Keratinocyte (primary cell): Measurements from ENCODE around the gene FDCSP. TPM values are rescaled to one million over a fixed set of nuclear protein-coding genes. Genes with fewer than 3 reads are reported as not detected.

Experiments used
- DNase-seq: peaks from one replicate; pipeline ENCODE4 v3.0.0-alpha.2; 2011; ENCODE audit warnings: low read depth, missing footprints, low spot score
- FAIRE-seq: peaks from 2 replicates; lab custom pipeline; 2011; peaks lifted over from hg19 to GRCh38; lab: Jason Lieb, UNC
- H2AFZ ChIP-seq: 2 replicates; pipeline ENCODE4 v1.6.0; 2012; ENCODE audit warnings: low read length, control low read depth, inconsistent platforms; ENCODE audit not compliant: control insufficient read depth
- H3K27ac ChIP-seq: 2 replicates; pipeline ENCODE4 v1.5.1; 2011; ENCODE audit warnings: low read length; ENCODE audit not compliant: control insufficient read depth, insufficient read depth
- H3K27me3 ChIP-seq: 3 replicates; pipeline ENCODE4 v1.6.0; 2011; ENCODE audit warnings: low read length; ENCODE audit not compliant: control insufficient read depth, insufficient read depth; ENCODE audit errors: extremely low read depth
- H3K36me3 ChIP-seq, 2 experiments: 2 replicates in 1 of 2; 3 replicates in 1 of 2; pipeline ENCODE4 v1.5.1; 2011; ENCODE audit warnings: low read length in 2 of 2, mild to moderate bottlenecking in 1 of 2; ENCODE audit not compliant: control insufficient read depth in 2 of 2, insufficient read depth in 2 of 2; ENCODE audit errors: extremely low read depth in 1 of 2
- H3K4me1 ChIP-seq: 3 replicates; pipeline ENCODE4 v1.5.1; 2011; ENCODE audit warnings: low read length; ENCODE audit not compliant: control insufficient read depth, insufficient read depth; ENCODE audit errors: extremely low read depth
- H3K4me2 ChIP-seq: 3 replicates; pipeline ENCODE4 v1.6.0; 2011; ENCODE audit warnings: low read depth, low read length; ENCODE audit not compliant: control insufficient read depth, insufficient read depth; ENCODE audit errors: extremely low read depth
- H3K4me3 ChIP-seq, 3 experiments: fragments of 200-600 bp in 1 of 3; sonication (generic) in 1 of 3; 2 replicates in 2 of 3; 3 replicates in 1 of 3; pipeline ENCODE4 v1.5.1; 2011 to 2016; ENCODE audit warnings: low read length in 3 of 3, mild to moderate bottlenecking in 3 of 3, control low read depth in 2 of 3, inconsistent platforms in 1 of 3, low read depth in 1 of 3, mixed read lengths in 1 of 3, mixed run types in 1 of 3, moderate library complexity in 1 of 3; ENCODE audit not compliant: control insufficient read depth in 2 of 3, insufficient read depth in 2 of 3; ENCODE audit errors: extremely low read depth in 1 of 3
- H3K79me2 ChIP-seq: 2 replicates; pipeline ENCODE4 v1.6.0; 2012; ENCODE audit warnings: low read length; ENCODE audit not compliant: control insufficient read depth, insufficient read depth
- H3K9ac ChIP-seq: 3 replicates; pipeline ENCODE4 v1.6.0; 2011; ENCODE audit warnings: low read length; ENCODE audit not compliant: control insufficient read depth, insufficient read depth; ENCODE audit errors: extremely low read depth
- H3K9me1 ChIP-seq: 3 replicates; pipeline ENCODE4 v1.6.0; 2011; ENCODE audit warnings: low read length; ENCODE audit not compliant: control insufficient read depth, insufficient read depth; ENCODE audit errors: extremely low read depth
- H3K9me3 ChIP-seq: 2 replicates; pipeline ENCODE4 v1.5.1; 2012; ENCODE audit warnings: low read depth, low read length; ENCODE audit not compliant: control insufficient read depth
- H4K20me1 ChIP-seq: 3 replicates; pipeline ENCODE4 v1.6.0; 2011; ENCODE audit warnings: low read length; ENCODE audit not compliant: control insufficient read depth, insufficient read depth; ENCODE audit errors: extremely low read depth
- CTCF ChIP-seq, 3 experiments: IDR thresholded peaks in 1 of 3; conservative IDR thresholded peaks in 1 of 3; optimal IDR thresholded peaks in 1 of 3; 2 replicates in 2 of 3; 3 replicates in 1 of 3; pipeline versions ENCODE3 to v1.5.1; 2011; ENCODE audit warnings: low read length in 3 of 3, mild to moderate bottlenecking in 3 of 3, moderate library complexity in 2 of 3, control low read depth in 1 of 3, inconsistent platforms in 1 of 3; ENCODE audit not compliant: insufficient read depth in 2 of 3; ENCODE audit errors: extremely low read depth in 1 of 3
- EZH2 ChIP-seq: IDR thresholded peaks from one replicate; pipeline ENCODE4 v1.6.1; 2012; ENCODE audit warnings: inconsistent platforms, mild to moderate bottlenecking, low read length, moderate library complexity
- dilution Hi-C: fragments of 300-500 bp; cut with MboI; formaldehyde crosslinking; loops from one replicate; pipeline ENCODE4 v1.7.0; 2020; ENCODE audit warnings: low sequenced_read_pairs; ENCODE audit not compliant: extremely low pct_ligation_motif_present
- polyA plus RNA-seq, 5 experiments: library from polyadenylated mRNA; depleted of rRNA in 3 of 5; stranded (reverse) in 3 of 5; stranded (forward) in 1 of 5; unstranded in 1 of 5; fragments of >200 nt; gene quantifications; 1 replicate in 1 of 5; 2 replicates in 3 of 5; 3 replicates in 1 of 5; pipeline versions ENCODE4 v1.2.1 to v1.2.3, GENCODE V29; 2011 to 2012; ENCODE audit warnings: missing spikeins in 2 of 5, low read depth in 1 of 5, low replicate concordance in 1 of 5

FDCSP gene
- polyA plus RNA-seq, 1 donor (not counting 4 experiments of a cell fraction or from before 2014, with no cell fraction given), result not detected

DNA sequence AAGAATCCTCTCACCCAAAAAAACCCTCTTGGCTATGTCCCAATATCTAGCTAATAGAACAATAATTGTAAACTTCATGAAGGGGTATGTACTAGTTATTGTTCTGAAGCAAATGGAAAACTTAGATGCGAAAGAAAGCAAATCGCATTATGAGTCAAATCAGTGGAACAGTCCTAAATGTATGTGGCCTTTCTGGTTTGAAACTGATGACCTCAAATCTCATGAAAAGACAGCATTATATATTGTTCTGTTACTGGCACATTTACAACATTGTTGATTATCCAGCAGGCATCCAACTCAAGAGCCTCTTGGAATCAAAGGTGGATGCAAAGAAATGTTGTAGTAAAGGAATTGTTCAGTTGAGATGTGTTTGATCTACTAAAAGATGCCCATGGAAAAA is 51.2 kb downstream of the FDCSP start:
- no peaks in the 10 kb centered on the region for H3K4me1 ChIP-seq
- dilution Hi-C loops, result no loop called here
- no peaks in the 10 kb centered on the region for H3K9me1 ChIP-seq
- TF ChIP-seq CTCF (optimal IDR thresholded peaks at IDR 0.05 in 1 of 3, IDR thresholded peaks at IDR 0.05 in 1 of 3, conservative IDR thresholded peaks at IDR 0.05 in 1 of 3; ENCODE audit: extremely low read depth in 1 of 3, insufficient read depth in 2 of 3, low read length in 3 of 3) (no peak), EZH2 (no peak)
- no peak overlapping the region for H3K9ac ChIP-seq
- no peak for DNase-seq
- no peak overlapping the region for H3K4me2 ChIP-seq
- H3K4me3 ChIP-seq, result no peak overlapping the region
- no peaks in the 10 kb centered on the region for H3K79me2 ChIP-seq
- H3K36me3 ChIP-seq, result no peaks in the 10 kb centered on the region
- H3K27me3 ChIP-seq, result no peaks in the 10 kb centered on the region
- H4K20me1 ChIP-seq, result no peaks in the 10 kb centered on the region
- no peak overlapping the region for H3K27ac ChIP-seq
- no peak for FAIRE-seq
- H2AFZ ChIP-seq, result no peak overlapping the region
- no peaks in the 10 kb centered on the region for H3K9me3 ChIP-seq

DNA sequence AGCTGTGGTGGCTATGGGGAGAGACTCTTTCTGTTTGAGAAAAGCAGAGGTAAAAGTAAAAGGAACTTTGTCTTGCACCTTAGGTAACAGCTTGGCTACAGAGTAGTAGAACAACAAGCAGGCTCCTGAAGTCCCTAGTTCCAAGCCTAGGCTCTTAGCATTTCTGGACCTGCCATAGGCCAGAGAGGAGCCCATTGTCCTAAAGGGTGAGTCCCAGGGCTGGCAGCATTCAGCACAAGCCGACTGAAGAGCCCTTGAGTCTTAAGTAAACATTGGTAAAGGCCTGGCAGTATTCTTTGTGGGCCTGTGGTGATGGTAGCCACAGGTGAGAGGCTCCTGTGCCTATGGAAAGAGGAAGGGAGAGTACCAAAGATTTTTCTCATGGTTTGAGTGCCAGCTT is 54.6 kb downstream of the FDCSP start:
- Histone ChIP-seq H3K9me1 (no peaks in the 10 kb centered on the region), H3K9me3 (no peaks in the 10 kb centered on the region), H2AFZ (no peak overlapping the region), H3K27ac (no peak overlapping the region), H3K4me2 (no peak overlapping the region), H3K9ac (no peak overlapping the region), H3K27me3 (no peaks in the 10 kb centered on the region), H3K4me1 (no peaks in the 10 kb centered on the region), H3K4me3 (no peak overlapping the region), H3K36me3 (no peaks in the 10 kb centered on the region), H4K20me1 (no peaks in the 10 kb centered on the region), H3K79me2 (no peaks in the 10 kb centered on the region)
- DNase-seq, result no peak
- dilution Hi-C loops, result no loop called here
- TF ChIP-seq CTCF (optimal IDR thresholded peaks at IDR 0.05 in 1 of 3, IDR thresholded peaks at IDR 0.05 in 1 of 3, conservative IDR thresholded peaks at IDR 0.05 in 1 of 3; ENCODE audit: extremely low read depth in 1 of 3, insufficient read depth in 2 of 3, low read length in 3 of 3) (no peak), EZH2 (no peak)
- FAIRE-seq, result no peak

Other genes with a start within 250 kb of the FDCSP start
- not detected in 3 replicates for gene STATH, start 230.2 kb upstream of the FDCSP start, polyA plus RNA-seq
- not detected in 3 replicates for gene HTN3, start 197.7 kb upstream of the FDCSP start, polyA plus RNA-seq
- not detected in 3 replicates for gene HTN1, start 175.7 kb upstream of the FDCSP start, polyA plus RNA-seq
- gene PRR27, start 71.9 kb upstream of the FDCSP start, polyA plus RNA-seq, result not detected in 3 replicates
- gene ODAM, start 30.4 kb upstream of the FDCSP start, polyA plus RNA-seq, result 0.15 TPM in 1 of 3 replicates, not detected in the others
- gene CSN3, start 16.5 kb downstream of the FDCSP start, polyA plus RNA-seq, result not detected in 3 replicates
- gene CABS1, start 108.9 kb downstream of the FDCSP start, polyA plus RNA-seq, result not detected in 3 replicates
- gene SMR3A, start 134.6 kb downstream of the FDCSP start, polyA plus RNA-seq, result not detected in 3 replicates
- not detected in 3 replicates for gene SMR3B, start 157.0 kb downstream of the FDCSP start, polyA plus RNA-seq
- gene OPRPN, start 171.8 kb downstream of the FDCSP start, polyA plus RNA-seq, result not detected in 3 replicates
- gene MUC7, start 246.1 kb downstream of the FDCSP start, polyA plus RNA-seq, result not detected in 3 replicates